Left lobe of liver (tissue), 2 donors: ENCODE results near the gene ZNF302. TPM values are rescaled to one million over a fixed set of nuclear protein-coding genes. Genes with fewer than 3 reads are reported as not detected.
"Not testable (repeated sequence)": the region's sequence is repeated elsewhere in the genome, so short reads cannot be mapped to it uniquely, and the experiment has no call there.

ENCODE experiments used
- ATAC-seq: fragments of 200-7000 bp; cut with Tn5 transposase; one replicate; pipeline ENCODE4 v1.9.1; 2020; ENCODE audit warnings: mild to moderate bottlenecking, moderate library complexity
- DNase-seq: peaks from one replicate; pipeline ENCODE4 v3.0.0-alpha.2; 2020; ENCODE audit warnings: low spot score
- total RNA-seq: library from RNA; stranded (reverse); gene quantifications from one replicate; pipeline ENCODE4 v1.2.1, GENCODE V29; 2021
- donor health status: DM: no; HTN: no; CAD: no; lungs with moderate emphysema.
- donor health status: DM: no; HTN: yes; CAD: no.

Gene ZNF302
- total RNA-seq, result 13.9 TPM

DNA sequence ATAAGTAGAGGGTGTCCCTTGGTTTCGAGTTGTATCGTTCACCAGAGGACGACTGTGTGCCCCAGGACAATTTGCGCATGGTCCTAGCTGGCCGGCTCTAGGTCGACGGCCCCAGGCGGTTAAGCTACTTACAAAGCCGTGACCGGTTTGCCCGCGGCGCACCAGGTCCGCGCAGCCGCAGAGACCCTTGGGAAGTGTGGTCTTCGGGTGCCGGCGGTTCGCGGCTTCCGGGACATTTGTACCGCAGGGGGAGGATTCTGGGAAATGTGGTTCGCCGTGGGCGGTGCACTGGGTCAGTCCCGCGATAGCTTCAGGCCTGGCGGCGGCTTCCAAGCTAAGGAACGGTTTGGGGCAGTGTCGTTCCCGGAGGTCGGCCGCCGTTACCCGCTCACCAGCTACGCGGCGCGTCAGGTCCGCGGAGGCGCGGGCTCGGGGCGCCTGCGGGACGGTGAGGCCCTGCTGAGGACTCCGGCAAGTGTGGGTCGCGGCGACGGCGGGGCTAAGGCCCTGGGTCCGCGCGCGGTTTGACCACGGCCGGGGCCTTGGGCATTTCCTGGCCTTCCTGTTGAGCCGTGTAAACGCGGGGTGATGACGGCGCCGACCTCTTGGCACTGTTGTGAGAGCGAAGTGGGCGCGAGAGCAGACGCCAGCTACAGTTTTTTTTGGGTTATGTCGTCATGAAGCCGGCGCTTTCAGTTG is at the start of gene ZNF302:
Gene ZNF302, plus strand, starts transcription at position 293 of the 699 bp plus-strand sequence. CDS start 1,127 bp downstream, outside the sequence.
- peak; percentile 94 for ATAC-seq
- peak; percentile 98 for DNase-seq

DNA sequence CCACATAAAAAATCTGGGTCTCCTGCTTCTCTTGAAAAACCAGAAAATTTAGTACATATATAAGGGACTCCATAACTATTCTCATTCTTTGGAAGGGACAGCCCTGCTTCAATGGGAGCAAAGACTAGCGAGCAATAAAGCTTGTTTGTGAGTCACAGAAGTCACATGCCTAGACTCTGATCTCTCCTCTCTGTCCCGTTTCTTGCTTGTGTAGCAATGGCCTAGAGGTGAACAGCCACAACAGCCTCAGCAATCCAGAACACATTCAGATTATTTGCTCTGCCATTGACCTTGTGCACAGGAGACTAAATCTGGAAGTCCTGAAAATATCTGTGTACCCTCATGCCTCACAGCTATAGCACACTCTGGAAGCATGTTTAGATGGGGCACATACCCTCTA is 43.7 kb upstream of the ZNF302 start:
- DNase-seq (no peak), ATAC-seq (no peak)

DNA sequence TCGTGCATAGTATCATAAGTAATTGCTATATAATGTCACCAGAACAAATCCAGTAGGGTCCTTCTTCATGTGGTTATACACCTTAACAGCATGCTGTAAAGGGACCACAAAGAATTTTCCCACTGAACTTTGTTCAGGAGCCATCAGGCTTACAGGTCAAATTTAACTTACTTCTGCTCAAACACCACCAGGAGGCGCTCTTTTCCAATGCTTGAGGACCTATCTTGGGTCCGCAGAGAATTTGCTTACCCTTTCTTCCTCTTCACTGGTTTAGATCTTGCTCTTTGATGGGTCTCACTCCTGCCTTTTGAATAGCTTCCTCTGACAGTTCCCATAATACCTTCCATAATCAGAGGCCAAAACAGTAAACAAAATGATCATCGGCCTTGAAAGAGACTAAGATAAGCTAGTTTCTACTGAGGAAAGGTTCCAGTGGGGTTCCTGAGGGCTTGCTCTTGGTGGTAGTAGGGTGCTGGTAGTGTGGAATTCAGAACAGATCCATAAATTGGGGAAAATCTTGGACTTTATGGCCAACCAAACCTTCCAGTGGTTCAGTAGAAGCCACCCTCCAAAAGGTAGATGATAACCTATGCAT is 37.9 kb upstream of the ZNF302 start:
- peak; percentile 97 for ATAC-seq
- DNase-seq, result peak; percentile 61

DNA sequence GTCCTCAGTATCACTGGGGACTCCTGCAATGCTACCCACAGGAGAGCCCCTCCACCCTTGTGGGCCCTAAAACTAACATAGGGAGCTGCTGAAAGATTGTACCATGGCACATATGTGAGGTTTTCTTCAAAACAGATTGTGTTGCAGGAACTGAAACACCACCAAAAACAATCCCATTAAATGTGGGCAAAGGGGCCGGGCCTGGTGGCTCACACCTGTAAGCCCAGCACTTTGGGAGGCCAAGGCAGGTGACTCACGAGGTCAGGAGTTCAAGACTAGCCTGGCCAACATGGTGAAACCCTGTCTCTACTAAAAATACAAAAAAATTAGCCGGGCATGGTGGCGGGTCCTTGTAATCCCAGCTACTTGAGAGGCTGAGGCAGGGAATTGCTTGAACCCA is 35.2 kb upstream of the ZNF302 start:
- no peak for ATAC-seq
- DNase-seq, result no peak

DNA sequence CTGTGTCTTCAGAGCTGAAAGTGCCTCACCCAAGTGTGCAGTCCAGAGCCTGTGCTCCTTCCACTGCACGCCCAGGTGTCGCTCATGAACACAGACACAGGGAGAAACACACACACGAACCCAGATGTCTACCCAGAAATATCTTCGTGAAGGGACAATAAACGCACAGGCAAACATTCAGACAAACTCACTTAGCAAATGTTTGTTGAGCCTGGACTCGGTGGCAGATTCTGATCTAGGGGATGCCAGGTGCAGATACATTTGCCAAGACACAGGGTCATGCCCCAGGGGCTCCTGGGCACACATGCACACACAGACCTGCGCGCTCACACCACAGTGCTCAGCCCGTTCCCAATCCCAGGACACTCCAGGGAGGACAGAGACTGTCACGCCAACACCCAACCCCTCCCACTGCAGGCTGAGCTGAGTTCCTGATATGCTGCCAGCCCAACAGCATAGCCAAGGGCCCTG is 32.5 kb upstream of the ZNF302 start:
- DNase-seq (peak; percentile 51), ATAC-seq (peak; percentile 85)

DNA sequence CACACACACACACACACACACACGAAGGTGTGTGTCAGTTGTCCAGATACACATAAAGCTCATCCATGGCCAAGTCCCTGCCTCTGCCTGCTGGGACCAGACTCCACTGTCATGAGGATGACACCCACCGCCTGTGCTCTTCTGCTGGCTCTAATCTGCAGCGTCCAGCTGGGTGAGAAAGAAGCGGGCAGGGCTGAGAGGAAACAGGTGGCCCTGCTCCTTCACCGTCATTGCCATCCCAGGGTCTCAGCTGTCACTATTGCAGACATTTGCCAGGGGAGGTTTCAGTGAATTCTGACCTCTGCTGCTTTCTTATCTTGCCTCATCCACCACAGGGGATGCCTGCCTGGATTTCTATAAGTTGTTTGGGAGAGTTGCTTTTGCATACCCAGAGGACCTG is 31.9 kb upstream of the ZNF302 start:
- no peak for DNase-seq
- ATAC-seq, result peak; percentile 56

DNA sequence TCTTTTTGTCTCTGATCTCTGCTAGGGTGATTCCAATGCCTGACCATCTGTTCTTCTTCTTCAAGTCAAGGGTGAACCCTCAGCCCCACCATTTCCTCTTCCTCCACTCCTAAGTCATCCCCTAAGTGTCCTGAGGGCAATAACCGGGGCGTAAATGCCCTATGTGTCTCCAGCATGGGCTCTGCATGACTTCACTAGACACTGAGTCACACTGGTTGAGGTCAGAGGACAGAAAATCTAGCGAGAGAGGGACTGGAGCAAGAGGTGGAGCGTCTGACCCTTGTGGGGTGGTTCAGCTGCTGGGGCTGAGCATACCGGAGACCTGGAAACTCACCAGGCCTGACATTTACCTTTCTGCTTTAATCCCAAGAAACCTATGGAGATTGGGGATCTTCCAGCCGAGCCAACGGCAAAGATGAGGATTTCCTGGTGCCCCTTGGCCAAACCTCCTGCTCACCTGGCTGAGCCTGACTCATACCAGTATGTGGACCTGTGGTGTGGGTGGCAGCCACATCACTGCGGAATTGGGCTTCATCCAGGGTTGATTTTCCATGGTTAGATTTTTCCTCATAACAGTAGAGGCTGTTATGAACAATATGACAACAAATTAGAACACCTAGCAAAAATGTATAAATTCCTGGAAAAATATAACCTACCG is 27.5 kb upstream of the ZNF302 start:
- no peak for ATAC-seq
- DNase-seq, result no peak

DNA sequence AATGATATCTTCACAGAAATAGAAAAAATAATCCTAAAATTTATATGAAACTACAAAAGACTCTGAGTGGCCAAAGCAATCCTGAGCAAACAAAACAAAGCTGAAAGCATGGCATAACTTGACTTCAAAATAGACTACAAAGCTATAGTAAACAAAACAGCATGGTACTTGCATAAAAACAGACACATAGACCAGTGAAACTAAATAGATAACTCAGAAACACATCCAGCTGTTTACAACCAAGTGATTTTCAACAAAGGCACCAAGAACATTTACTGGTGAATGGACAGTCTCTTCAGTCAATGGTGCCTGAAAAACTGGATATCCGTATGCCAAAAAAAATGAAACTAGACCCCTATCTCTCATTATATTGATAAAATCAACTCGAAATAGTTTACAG is 25.7 kb upstream of the ZNF302 start:
- DNase-seq, result no peak
- ATAC-seq, result no peak

DNA sequence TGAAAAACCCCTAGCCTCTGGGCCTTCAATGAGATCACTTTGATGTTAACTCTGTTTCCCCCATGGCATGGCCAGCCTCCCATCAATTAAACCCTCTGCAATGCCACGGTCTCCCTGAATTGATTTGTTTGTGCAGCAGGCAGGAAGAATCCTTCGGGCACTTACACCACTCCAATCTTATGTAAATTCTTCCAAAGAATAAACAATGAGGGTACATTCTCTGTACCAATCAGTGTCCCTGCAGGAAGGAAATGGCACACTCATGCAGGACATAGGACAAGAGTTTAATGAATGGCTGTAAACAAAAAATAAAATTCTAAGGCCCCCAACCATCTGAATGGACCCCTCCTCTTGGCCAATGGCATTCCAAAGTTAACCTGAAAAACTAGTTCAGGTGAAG is 22.7 kb upstream of the ZNF302 start:
- no peak for ATAC-seq
- no peak for DNase-seq

DNA sequence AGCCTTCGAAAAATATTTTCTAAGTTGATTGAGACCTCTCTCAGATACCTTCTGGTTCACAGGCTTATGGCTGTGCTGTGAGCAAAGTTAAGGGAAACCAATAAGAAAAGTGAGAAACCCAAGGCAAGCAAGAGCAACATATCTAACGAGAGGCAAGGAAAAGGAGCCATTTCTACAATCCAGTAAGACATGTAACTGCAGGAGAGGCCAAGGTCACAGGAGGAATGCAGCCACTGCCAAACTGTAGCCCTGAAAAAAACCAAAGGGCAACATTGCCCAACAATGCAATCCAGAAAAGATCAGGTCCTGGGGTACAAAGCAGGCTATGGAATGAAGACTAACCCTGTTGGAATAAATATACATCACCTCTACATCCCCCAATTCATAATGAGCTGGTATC is 21.8 kb upstream of the ZNF302 start:
- ATAC-seq, result peak; percentile 73
- DNase-seq, result no peak

DNA sequence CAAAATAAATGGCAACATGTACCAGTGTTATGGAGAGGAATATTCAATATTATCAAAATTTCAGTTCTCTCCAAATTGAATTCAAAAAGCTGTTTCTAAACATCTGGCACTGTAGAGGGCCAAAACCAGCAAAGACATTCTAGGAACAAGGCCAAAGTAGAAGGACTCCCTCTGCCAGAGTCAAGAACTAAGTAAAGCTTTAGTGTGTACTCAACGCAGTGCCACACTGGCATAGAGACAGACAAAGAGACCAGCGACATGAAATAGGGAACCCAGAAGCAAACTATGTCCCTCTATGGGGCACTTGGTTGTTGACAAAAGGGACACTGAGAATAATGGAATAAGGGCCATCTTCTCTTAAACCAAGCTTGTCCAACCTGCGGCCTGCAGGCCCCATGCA is 16.1 kb upstream of the ZNF302 start:
- ATAC-seq (peak; percentile 86), DNase-seq (peak; percentile 82)

DNA sequence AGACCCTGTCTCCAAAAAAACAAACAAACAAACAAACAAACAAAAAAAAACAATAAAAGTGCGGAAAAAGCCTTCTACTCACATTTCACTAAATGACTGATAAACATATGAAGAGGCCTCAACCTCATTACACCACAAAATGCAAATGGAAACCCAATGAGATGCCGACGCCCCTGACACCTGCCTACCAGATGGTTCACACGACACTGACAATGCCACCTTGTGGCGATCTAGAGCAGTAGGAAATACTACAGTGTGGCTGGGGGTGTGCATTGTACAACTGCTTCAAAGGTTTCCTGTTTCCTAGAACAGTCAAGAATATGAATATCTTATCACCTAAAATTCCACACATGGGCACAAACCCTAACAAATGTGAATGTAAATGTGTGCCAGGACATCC is 14.6 kb upstream of the ZNF302 start:
- peak; percentile 29 for ATAC-seq
- DNase-seq, result no peak

DNA sequence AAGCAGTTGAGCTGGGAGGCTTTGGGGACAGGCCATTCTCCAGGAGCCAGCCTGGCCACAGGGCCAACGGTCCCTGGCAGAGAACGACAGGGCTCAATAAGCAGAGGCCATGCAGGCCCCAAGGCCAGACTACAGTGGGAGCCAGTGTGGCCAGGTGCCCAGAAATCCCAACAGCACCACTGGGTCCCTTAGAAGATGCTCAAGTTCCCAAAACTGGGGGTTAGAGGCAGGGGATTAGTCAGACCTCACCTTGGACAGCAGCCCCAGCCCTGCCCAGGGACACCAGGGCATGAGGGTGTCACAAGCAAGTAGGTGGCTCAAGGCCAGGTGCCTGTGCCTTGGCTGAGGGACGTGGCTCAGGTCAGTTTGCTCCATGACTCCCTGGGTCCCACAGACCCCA is 13.3 kb upstream of the ZNF302 start:
- ATAC-seq (peak; percentile 64), DNase-seq (peak; percentile 76)

DNA sequence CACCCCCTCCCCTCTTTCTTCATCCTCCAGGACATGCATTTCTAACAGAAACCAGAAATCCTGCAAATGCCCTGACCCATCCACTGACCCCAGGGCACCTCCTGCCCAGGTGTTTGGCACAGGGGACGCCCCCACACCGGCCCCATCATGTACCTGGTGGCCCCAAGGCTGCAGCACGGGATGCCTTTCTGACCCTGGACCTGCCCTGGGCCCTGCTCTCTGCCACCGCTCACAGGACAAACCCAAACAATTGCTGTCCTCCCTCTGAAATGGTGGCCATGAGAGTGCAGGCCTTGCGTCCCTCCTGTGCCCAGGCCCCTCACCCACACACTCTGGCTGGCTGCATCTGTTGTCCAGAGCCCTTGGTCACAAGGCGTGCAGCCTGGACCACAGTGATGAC is 12.6 kb upstream of the ZNF302 start:
- DNase-seq (no peak), ATAC-seq (no peak)

DNA sequence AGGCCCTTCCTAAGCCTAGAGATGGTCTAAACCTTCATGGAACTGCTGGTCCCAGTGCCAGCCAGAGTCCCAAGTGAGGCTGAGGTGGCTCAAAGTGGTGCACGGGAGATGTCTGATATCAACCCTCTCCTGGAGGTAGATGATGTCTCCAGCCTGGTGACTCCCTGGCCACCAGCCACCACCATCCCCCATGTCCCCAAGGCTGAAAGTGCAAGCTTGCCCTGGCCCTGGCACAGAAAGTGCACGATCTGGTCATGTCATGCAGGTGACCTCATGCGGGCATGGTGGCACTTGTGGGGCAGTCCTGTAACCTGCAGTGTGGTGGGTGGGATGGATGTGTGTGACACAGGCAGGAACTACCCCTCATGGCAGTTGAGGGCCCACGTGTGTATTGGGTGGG is 12.2 kb upstream of the ZNF302 start:
- ATAC-seq, result peak; percentile 16
- DNase-seq, result peak; percentile 70

DNA sequence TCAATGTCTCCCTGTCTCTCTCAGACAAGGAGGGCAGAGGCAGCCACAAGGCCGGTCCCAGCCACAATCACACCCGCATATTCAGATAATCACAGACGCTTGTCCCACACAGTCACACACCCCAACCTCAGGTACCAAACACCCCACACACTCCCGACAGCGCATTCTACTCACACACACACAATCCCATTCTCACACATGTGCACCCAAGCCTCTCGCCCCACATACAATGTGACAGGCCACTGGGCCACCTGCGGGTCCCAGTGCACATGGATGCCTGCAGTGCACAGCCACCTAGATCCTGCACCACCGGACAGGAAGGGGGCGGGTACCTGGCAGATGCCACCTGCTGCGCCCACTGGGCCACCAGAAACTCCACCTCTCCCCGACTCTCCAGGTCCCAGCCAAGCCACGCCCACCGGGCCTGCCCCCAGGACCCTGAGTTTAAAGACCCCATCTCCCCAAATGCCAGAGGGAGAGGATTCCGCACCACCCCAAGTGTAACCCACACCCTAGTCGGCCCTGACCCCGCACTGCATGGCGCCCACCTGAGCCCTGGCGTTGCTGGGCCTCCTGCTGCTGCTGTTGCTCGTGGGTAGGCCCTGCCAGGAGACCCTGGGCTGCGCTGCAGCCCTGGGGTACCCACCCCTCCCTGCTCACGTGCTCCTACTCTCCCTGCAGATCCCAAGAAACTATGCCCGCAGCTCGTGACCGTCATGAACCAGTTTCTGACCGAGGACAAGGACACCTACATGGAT is 11.1 kb upstream of the ZNF302 start:
- DNase-seq, result no peak
- ATAC-seq, result no peak

DNA sequence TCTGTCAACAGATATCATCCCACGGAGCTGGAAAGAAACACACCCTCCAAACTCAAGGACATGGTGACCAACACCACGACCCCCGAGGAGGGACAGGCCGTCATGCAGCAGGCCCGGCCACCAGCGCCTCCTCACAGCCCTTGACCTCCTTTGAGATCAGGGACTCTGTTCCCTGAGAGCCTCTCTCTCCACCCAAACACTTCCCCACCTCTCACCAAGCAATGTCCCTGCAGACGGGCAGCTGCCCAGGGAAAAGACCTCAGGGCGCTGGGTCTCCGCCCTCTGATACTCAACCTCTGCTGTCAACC is 10.6 kb upstream of the ZNF302 start:
- no peak for ATAC-seq
- DNase-seq, result no peak

DNA sequence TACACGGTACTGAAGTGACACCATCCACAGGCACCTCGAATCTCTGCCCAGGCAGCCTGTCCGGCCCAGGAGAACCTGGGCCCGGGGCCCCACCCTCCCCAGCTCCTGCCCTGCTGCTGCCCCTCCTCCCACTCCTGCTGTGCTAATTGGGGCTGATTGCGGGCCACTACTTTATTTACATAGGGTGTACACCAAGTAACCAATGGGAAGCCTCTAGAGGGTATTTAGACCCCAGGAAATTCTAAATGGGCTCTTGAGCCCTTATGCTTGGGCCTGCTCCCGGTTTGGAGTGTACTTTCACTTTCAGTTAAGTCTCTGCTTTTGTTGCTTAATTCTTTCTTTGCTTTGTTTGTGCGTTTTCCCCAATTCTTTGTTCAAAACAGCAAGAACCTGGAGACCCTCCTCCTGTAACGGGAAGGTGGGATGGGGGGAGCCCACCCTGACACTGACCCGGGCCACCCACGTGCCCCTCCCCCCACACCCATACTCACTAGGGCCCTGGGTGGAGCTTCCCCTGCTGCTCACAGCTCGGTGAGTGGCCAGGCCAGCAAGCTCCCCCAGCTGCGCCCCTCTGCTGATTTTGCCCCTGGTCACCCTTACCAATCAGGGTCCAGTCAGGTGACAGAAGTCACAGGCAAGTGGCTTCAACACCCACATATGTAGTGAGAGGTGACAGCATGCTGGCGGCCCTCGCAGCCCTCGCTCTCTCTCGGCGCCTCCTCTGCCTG is 10.0 kb upstream of the ZNF302 start:
- ATAC-seq (peak; percentile 44), DNase-seq (no peak)

DNA sequence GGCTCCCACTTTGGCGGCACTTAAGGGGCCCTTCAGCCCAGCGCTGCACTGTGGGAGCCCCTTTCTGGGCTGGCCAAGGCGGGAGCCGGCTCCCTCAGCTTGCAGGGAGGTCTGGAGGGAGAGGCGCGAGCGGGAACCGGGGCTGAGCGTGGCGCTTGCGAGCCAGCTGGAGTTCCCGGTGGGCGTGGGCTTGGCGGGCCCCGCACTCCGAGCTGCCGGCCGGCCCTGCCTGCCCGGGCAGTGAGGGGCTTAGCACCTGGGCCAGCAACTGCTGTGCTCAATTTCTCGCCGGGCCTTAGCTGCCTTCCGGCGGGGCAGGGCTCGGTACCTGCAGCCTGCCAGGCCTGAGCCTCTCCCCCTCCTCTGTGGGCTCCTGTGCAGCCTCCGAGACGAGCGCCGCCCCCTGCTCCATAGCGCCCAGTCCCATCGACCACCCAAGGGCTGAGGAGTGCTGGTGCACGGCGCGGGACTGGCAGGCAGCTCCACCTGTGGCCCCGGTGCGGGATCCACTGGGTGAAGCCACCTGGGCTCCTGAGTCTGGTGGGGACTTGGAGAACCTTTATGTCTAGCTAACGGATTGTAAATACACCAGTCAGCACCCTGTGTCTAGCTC is 9.3 kb upstream of the ZNF302 start:
- not testable (repeated sequence) for DNase-seq, ATAC-seq

DNA sequence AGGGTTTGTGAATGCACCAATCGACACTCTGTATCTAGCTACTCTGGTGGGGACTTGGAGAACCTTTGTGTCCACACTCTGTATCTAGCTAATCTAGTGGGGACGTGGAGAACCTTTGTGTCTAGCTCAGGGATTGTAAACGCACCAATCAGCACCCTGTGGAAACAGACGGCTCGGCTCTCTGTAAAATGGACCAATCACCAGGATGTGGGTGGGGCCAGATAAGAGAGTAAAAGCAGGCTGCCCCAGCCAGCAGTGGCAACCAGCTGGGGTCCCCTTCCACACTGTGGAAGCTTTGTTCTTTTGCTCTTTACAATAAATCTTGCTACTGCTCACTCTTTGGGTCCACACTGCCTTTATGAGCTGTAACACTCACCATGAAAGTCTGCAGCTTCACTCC is 8.8 kb upstream of the ZNF302 start:
- ATAC-seq, DNase-seq: not testable (repeated sequence)
